Naive B cell (primary cell): ENCODE results near the gene NFATC1. TPM values are rescaled to one million over a fixed set of nuclear protein-coding genes. Genes with fewer than 3 reads are reported as not detected.

Source experiments
- ATAC-seq, 2 donors: fragments of 150-1000 bp; cut with Tn5 transposase; 2 replicates each; pipeline ENCODE4 v1.10.0; 2021; ENCODE audit warnings: low read depth in 2 of 2, mild to moderate bottlenecking in 2 of 2, moderate library complexity in 2 of 2
- DNase-seq: peaks from one replicate; pipeline ENCODE4 v3.0.0; 2022
- H3K27ac Mint-ChIP-seq, 6 donors: one replicate each; pipeline ENCODE4 v1.8.0; 2020 to 2022; ENCODE audit warnings: mild to moderate bottlenecking in 6 of 6, mixed read lengths in 6 of 6, moderate library complexity in 5 of 6, inconsistent platforms in 2 of 6
- H3K27me3 Mint-ChIP-seq, 3 donors: one replicate each; pipeline ENCODE4 v1.8.0; 2021 to 2022; ENCODE audit warnings: mixed read lengths in 3 of 3, mild to moderate bottlenecking in 1 of 3
- H3K36me3 Mint-ChIP-seq, 2 donors: one replicate each; pipeline ENCODE4 v1.8.0; 2020 to 2022; ENCODE audit warnings: mixed read lengths in 2 of 2, inconsistent platforms in 1 of 2, mild to moderate bottlenecking in 1 of 2
- H3K4me1 Mint-ChIP-seq, 3 donors: one replicate each; pipeline ENCODE4 v1.8.0; 2020 to 2022; ENCODE audit warnings: mixed read lengths in 3 of 3, inconsistent platforms in 1 of 3, mild to moderate bottlenecking in 1 of 3, moderate library complexity in 1 of 3
- H3K4me3 Mint-ChIP-seq, 8 donors: one replicate each; pipeline ENCODE4 v1.8.0; 2020 to 2022; ENCODE audit warnings: mild to moderate bottlenecking in 8 of 8, mixed read lengths in 8 of 8, moderate library complexity in 8 of 8, inconsistent platforms in 2 of 8
- H3K9me3 Mint-ChIP-seq, 7 donors: one replicate each; pipeline ENCODE4 v1.8.0; 2020 to 2022; ENCODE audit warnings: mixed read lengths in 7 of 7, mild to moderate bottlenecking in 5 of 7, inconsistent platforms in 2 of 7, moderate library complexity in 1 of 7
- polyA plus RNA-seq, 6 donors: library from polyadenylated mRNA; unstranded; fragments of 300-500 nt; fragmentation: Illumina TruSeq; gene quantifications; one replicate each; pipeline ENCODE4 v1.2.3, GENCODE V29; 2021; ENCODE audit warnings: low read depth in 6 of 6

Gene NFATC1
- polyA plus RNA-seq, 6 donors from 2014 or later = 35.7 to 77.8 (median 51.1) TPM

- no peak for DNase-seq
- peak overlapping the region in 4 of 6 donors; percentile 36 to 92 (median 54) for H3K27ac Mint-ChIP-seq
Observed at GRCh38 chr18:79442508-79443221, 46.9 kb downstream of the NFATC1 start.

DNA sequence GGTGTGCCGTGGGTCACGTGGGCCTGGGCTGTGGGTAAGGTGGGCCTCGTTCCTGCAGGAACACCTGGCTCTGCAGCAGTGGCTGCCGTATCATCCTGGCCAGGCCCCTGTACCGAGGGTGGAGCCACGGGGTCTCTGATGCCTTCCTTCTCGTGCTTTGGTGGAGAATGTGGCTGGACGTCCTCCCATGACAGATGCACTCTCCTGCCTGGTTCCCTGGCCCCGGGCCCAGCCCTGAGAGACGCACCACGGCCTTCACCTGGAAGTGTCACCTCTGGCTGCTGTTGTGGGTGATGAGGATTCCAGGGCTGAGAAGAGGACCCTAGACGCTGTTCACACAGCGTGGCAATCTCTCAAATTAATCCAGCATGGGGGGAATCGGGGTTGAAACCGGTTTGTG lies 49.5 kb downstream of the NFATC1 start:
- Mint-ChIP-seq H3K4me3 (peak overlapping the region in 2 of 8 donors; percentile 47 to 60), H3K36me3 (peaks cover 0 to 8% of the 10 kb centered on the region in 2 donors), H3K27me3 (no peaks in the 10 kb centered on the region), H3K4me1 (peaks cover 14 to 22% (median 21%) of the 10 kb centered on the region in 3 donors), H3K27ac (no peak overlapping the region), H3K9me3 (no peaks in the 10 kb centered on the region)
- no peak for ATAC-seq
- no peak for DNase-seq

More at GRCh38 chr18:79442508-79443221, 46.9 kb downstream of the NFATC1 start:
- H3K9me3 Mint-ChIP-seq = no peaks in the 10 kb centered on the region
- H3K36me3 Mint-ChIP-seq = no peaks in the 10 kb centered on the region
- ATAC-seq = peak; percentile 40 to 53
- H3K4me3 Mint-ChIP-seq = peak overlapping the region in 7 of 8 donors; percentile 23 to 74 (median 57)
- no peaks in the 10 kb centered on the region for H3K27me3 Mint-ChIP-seq
- H3K4me1 Mint-ChIP-seq = peaks cover 27 to 43% (median 29%) of the 10 kb centered on the region in 3 donors

DNA sequence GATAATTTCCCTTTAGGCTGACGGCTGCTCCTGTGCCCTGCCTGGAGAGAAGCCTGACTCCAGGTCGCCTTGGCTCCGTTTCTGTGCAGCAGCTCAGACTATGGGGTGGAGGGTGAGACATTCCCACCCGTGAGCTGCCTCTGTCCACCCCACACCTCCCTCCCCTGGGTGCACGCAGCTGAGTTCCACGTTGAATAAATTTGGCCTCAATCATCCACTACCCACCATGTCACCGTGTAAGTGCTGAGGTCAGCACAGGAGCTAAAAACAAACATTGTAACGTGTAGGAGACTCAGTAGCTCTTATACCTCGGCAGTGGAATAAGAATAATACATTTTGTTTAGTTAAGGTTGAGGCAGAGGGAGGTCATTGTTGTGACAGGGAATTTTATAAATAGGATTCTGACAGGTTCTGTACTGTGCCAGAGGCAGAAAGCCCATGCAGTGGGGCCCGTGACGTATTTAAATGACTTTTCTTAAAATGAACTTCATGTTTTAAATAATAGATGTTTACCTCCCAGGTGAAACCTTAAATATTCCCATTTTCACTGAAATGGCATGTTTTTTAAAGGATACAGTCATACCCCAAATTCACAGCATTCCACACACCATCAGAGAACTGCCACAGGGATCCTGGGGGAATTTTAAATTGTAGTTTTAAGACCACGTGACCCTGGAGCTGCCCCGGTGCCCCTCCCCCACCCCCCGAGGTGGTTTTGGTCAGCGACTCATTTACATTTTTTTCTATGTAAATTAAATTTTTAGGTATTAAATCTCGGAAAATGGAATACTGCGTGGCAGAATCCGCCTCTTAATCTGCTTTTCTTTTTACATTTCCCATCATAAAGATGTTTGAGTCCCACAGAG lies 50.2 kb downstream of the NFATC1 start:
- H3K27ac Mint-ChIP-seq = peak overlapping the region in 2 of 6 donors; percentile 25 to 47

GRCh38 chr18:79446931-79447330 lies 51.2 kb downstream of the NFATC1 start:
- no peak overlapping the region for H3K4me3 Mint-ChIP-seq
- no peaks in the 10 kb centered on the region for H3K9me3 Mint-ChIP-seq
- ATAC-seq (no peak), DNase-seq (no peak)
- H3K4me1 Mint-ChIP-seq = peaks cover 10 to 15% (median 14%) of the 10 kb centered on the region in 3 donors
- H3K36me3 Mint-ChIP-seq = peaks cover 0 to 8% of the 10 kb centered on the region in 2 donors
- no peaks in the 10 kb centered on the region for H3K27me3 Mint-ChIP-seq
- H3K27ac Mint-ChIP-seq = peak overlapping the region in 3 of 6 donors; percentile 33 to 81 (median 47)

More for the DNA sequence above, 50.2 kb downstream of the NFATC1 start:
- peaks cover 14 to 22% (median 19%) of the 10 kb centered on the region in 3 donors for H3K4me1 Mint-ChIP-seq
- no peak overlapping the region for H3K4me3 Mint-ChIP-seq
- H3K9me3 Mint-ChIP-seq = no peaks in the 10 kb centered on the region
- H3K36me3 Mint-ChIP-seq = peaks cover 0 to 8% of the 10 kb centered on the region in 2 donors
- H3K27me3 Mint-ChIP-seq = no peaks in the 10 kb centered on the region
- no peak for DNase-seq
- ATAC-seq = no peak

- H3K27me3 Mint-ChIP-seq = no peaks in the 10 kb centered on the region
- peak in 1 of 2 donors; percentile 17 for ATAC-seq
- H3K36me3 Mint-ChIP-seq = peaks cover 0 to 8% of the 10 kb centered on the region in 2 donors
- peaks cover 8 to 11% (median 8%) of the 10 kb centered on the region in 3 donors for H3K4me1 Mint-ChIP-seq
- no peaks in the 10 kb centered on the region for H3K9me3 Mint-ChIP-seq
- no peak for DNase-seq
- H3K4me3 Mint-ChIP-seq = no peak overlapping the region
- H3K27ac Mint-ChIP-seq = no peak overlapping the region
Observed at GRCh38 chr18:79447703-79448367, 52.1 kb downstream of the NFATC1 start.

GRCh38 chr18:79448621-79449020 lies 52.9 kb downstream of the NFATC1 start:
- peaks cover 0 to 8% of the 10 kb centered on the region in 2 donors for H3K36me3 Mint-ChIP-seq
- ATAC-seq = no peak
- peak overlapping the region in 1 of 6 donors; percentile 29 for H3K27ac Mint-ChIP-seq
- DNase-seq = no peak
- H3K4me3 Mint-ChIP-seq = peak overlapping the region in 1 of 8 donors; percentile 54
- H3K27me3 Mint-ChIP-seq = no peaks in the 10 kb centered on the region
- no peaks in the 10 kb centered on the region for H3K9me3 Mint-ChIP-seq
- peaks cover 4 to 7% (median 5%) of the 10 kb centered on the region in 3 donors for H3K4me1 Mint-ChIP-seq

GRCh38 chr18:79449551-79450288 lies 54.0 kb downstream of the NFATC1 start:
- H3K27me3 Mint-ChIP-seq = no peaks in the 10 kb centered on the region
- no peaks in the 10 kb centered on the region for H3K9me3 Mint-ChIP-seq
- peaks cover 0 to 7% (median 5%) of the 10 kb centered on the region in 3 donors for H3K4me1 Mint-ChIP-seq
- peaks cover 0 to 8% of the 10 kb centered on the region in 2 donors for H3K36me3 Mint-ChIP-seq
- ATAC-seq (no peak), DNase-seq (no peak)
- H3K4me3 Mint-ChIP-seq = no peak overlapping the region
- H3K27ac Mint-ChIP-seq = peak overlapping the region in 2 of 6 donors; percentile 43 to 80

- H3K27me3 Mint-ChIP-seq = no peaks in the 10 kb centered on the region
- H3K27ac Mint-ChIP-seq = peak overlapping the region in 2 of 6 donors; percentile 24 to 80
- no peak for ATAC-seq
- peaks cover 0 to 8% of the 10 kb centered on the region in 2 donors for H3K36me3 Mint-ChIP-seq
- H3K4me1 Mint-ChIP-seq = peaks cover 0 to 5% (median 3%) of the 10 kb centered on the region in 3 donors
- no peak for DNase-seq
- no peaks in the 10 kb centered on the region for H3K9me3 Mint-ChIP-seq
- no peak overlapping the region for H3K4me3 Mint-ChIP-seq
Observed at GRCh38 chr18:79450289-79451080, 54.8 kb downstream of the NFATC1 start.

- ATAC-seq (no peak), DNase-seq (no peak)
- peak overlapping the region in 1 of 8 donors; percentile 35 for H3K4me3 Mint-ChIP-seq
- peaks cover 0 to 8% of the 10 kb centered on the region in 2 donors for H3K36me3 Mint-ChIP-seq
- no peaks in the 10 kb centered on the region for H3K9me3 Mint-ChIP-seq
- H3K27ac Mint-ChIP-seq = peak overlapping the region in 2 of 6 donors; percentile 60 to 76
- peaks cover 0 to 6% (median 1%) of the 10 kb centered on the region in 3 donors for H3K4me1 Mint-ChIP-seq
- H3K27me3 Mint-ChIP-seq = no peaks in the 10 kb centered on the region
Observed at GRCh38 chr18:79451237-79452125, 55.8 kb downstream of the NFATC1 start.

DNA sequence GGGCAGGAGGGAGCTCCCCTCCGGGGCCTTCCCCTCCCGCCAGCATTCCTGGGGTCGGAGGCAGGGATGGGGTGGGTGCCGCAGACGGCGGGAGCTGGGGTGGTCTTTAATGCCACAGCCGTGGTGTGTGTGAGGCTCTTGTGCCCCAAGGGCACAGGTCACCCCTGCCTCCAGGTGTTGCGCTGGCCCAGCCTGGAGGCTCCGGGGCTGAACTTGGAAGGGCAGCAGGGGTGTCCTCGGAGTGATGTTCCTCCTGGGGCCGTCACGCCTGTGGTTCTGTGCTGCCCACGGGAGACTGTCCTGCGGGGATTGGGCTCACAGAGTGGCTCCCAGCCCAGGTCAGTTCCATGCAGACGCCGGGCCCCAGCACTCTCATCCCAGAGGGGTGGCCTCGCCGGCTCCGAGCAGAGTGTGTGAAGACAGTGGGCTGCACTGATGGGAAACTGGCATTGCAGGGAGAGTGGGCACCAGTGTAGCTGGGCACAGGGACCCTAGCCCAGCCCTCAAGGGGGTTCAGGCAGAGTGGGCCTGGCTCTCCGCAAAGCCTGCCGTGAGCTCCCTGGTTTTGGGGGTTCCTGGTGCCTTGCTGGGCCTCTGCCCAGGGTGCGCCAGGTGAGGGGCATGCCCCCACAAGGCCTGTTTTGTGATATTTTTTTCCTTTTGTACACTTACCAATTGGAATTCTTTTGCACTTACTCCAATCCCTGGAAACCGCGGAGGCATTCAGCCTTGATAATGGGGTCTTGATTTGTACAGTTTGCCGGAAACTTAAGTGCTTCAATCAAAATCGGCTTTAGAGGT lies 56.7 kb downstream of the NFATC1 start:
- ATAC-seq (no peak), DNase-seq (no peak)
- no peaks in the 10 kb centered on the region for H3K9me3 Mint-ChIP-seq
- peaks cover 0 to 11% (median 0%) of the 10 kb centered on the region in 3 donors for H3K4me1 Mint-ChIP-seq
- no peaks in the 10 kb centered on the region for H3K27me3 Mint-ChIP-seq
- H3K27ac Mint-ChIP-seq = peak overlapping the region in 1 of 6 donors; percentile 56
- H3K36me3 Mint-ChIP-seq = peaks cover 0 to 8% of the 10 kb centered on the region in 2 donors
- H3K4me3 Mint-ChIP-seq = no peak overlapping the region
